GM23338 (cell line): ENCODE results near the gene MALRD1.

Experiments used
- CTCF ChIP-seq, 2 experiments: fragments of 200-600 bp in 1 of 2; sonication (generic) in 1 of 2; conservative IDR thresholded peaks; 2 replicates each; pipeline versions ENCODE4 v1.5.1 to v1.6.1; 2016 to 2017; ENCODE audit warnings: antibody characterized with exemption in 2 of 2, low read depth in 2 of 2, mild to moderate bottlenecking in 2 of 2, moderate library complexity in 1 of 2
- EZH2 ChIP-seq: fragments of 200-600 bp; sonication (generic); IDR thresholded peaks from one replicate; pipeline ENCODE4 v1.8.0; 2017; ENCODE audit warnings: antibody characterized with exemption, mild to moderate bottlenecking, low read depth; ENCODE audit not compliant: unreplicated experiment

GRCh38 chr10:19411119-19411518 is 362.5 kb downstream of the MALRD1 start:
- TF ChIP-seq CTCF (conservative IDR thresholded peaks at IDR 0.05; ENCODE audit: low read depth in 2 of 2) (peak in 1 of 2 experiments; percentile 23; a peak in 3 of 4 replicates), EZH2 (no peak)
